Esophagus squamous epithelium (tissue), 4 donors: Measurements from ENCODE around the gene TSEN54.

ENCODE experiments used
- CTCF ChIP-seq, 6 experiments: fragments of 450-650 bp in 4 of 6; fragments of 200-600 bp in 2 of 6; sonication (generic) in 2 of 6; IDR thresholded peaks; one replicate each; pipeline ENCODE4 v1.5.1; 2016 to 2019; ENCODE audit warnings: antibody characterized with exemption in 6 of 6, mild to moderate bottlenecking in 4 of 6, moderate library complexity in 4 of 6
- POLR2A ChIP-seq, 4 donors: fragments of 450-650 bp; IDR thresholded peaks; one replicate each; pipeline ENCODE4 v1.6.1; 2017; ENCODE audit warnings: antibody characterized with exemption in 4 of 4, mild to moderate bottlenecking in 4 of 4, moderate library complexity in 3 of 4

GRCh38 chr17:75471207-75471606 is 45.1 kb upstream of the TSEN54 start:
- no peak for TF ChIP-seq CTCF (IDR thresholded peaks at IDR 0.05)
- no peak for TF ChIP-seq POLR2A (IDR thresholded peaks at IDR 0.05)
